ENCODE measurements around the gene ITGA2.
"Not testable (repeated sequence)": the region's sequence is repeated elsewhere in the genome, so short reads cannot be mapped to it uniquely, and the experiment has no call there.

ITGA2 gene

DNA sequence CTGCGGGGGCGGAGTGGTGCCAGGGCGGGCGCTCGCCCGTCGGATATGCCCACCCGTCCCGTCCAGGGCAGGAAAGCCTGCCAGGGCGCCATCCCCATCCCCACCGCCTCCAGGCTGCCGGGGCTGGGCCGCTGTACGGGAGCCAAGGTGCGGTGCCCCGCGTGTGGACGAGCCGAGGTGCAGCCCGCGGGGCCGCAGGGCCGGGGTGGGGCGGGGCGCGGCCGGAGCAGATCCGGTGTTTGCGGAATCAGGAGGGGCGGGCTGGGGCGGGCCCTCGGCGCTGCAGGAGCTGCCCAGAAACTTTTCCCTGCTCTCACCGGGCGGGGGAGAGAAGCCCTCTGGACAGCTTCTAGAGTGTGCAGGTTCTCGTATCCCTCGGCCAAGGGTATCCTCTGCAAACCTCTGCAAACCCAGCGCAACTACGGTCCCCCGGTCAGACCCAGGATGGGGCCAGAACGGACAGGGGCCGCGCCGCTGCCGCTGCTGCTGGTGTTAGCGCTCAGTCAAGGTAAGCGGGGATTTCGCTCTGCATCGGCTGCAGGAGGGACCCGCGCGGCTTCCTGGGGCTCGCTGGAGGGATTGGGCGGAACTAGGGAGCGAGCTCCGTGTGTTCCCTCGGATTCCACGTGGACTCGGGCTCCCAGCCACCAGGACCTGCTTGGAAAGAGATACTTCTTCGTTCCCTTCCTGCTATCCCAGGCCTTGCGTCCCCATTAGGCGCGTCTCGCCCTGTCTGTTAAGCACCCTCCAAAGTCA is at the start of gene ITGA2:
ITGA2 (plus strand) TSS at position 328 of the 756 bp plus-strand sequence; CDS start at position 445, 117 bp downstream.
- ATAC-seq = peak in 1 of 2 donors; percentile 19

DNA sequence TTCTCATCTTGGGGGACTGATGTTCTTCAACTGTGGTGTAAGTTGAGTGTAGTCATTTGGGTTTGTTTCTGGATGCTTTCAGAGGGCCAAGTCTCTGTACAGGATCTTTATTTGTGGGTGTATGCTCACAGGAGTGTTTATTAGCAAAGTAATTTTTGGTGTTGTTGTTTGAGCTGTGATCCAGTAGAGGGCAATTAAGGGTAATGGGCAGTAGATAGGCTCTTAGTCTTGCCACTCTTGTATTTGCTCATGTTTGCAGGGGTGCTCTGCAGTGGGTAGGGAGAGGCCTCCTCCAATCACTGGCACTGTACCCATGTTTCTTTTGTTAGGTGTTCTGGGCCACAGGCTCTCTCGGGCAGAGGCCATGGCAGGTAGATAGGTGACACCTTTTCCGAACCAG is 45.9 kb upstream of the ITGA2 start:
- peak in 1 of 2 donors; percentile 13 for ATAC-seq

DNA sequence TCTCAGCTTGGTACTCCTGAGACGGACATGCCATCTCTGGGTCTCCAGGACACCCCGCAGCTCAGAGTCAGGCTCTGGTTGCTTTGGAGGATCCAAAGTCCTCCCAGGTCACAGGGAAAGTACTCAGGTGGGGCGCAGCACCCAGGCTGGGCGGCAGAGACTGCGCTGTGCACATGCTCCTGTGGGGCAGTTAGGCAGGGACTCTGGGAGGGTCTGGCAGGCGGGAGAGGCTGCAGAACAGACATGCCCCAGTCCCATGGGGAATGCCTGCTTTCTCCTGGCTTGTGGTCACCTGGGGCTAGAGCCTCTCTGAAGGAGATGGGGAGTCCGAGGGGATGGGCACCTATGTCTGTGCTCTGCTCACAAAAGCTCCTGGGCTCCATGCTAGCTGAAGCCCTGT is 45.3 kb upstream of the ITGA2 start:
- ATAC-seq = no peak

DNA sequence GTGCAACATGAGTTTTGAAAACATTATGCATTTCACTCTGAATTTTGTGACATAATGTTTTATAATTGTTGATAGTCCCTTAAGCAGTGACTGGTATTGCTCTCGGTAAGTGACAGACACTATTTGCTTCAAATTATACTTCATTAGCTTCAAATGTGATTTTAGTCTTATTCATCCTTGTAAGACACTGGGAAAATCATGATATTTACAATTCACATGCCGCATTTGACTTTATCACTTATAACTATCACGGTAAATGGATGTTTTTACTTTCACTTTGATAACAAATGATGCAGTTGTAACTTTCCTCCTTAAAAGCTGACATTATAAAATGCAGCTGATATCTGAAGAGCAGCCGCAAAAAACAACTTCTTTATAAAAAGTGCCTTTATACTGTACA is 44.1 kb upstream of the ITGA2 start:
- no peak for ATAC-seq

DNA sequence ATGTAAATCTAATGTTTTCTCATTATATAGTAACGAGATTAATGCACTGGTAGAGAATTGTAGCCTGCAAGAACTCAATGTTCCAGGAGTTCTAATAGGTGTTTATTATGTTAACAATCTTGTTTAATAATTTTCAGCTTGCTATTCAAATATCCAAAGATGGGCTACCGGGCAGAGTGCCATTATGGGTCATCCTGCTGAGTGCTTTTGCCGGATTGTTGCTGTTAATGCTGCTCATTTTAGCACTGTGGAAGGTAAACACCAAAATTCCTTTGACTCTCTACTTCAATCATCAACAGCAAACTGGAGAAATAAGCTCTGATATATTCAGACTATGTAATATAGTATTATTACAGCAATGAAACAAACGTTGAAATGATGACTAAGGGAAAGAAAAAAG is 41.9 kb upstream of the ITGA2 start:
- ATAC-seq = no peak

DNA sequence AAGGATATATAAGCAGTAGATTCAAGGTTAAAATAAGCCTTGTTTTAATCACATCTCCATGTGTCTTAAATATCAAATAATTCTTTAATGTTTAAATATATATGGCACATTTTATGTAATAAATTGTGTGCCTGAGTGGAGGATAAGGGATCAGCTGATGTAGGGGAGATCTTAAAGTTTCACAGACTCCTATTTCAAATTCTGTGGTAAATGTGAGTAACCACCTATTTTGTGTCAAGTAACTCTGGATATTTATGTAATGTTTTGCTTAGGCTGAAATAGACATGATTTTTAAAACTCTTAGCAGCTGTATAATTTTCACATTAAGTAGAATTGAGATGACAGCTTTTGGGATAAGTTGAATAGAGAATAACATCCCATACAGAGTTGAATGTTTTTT is 41.3 kb upstream of the ITGA2 start:
- no peak for ATAC-seq

DNA sequence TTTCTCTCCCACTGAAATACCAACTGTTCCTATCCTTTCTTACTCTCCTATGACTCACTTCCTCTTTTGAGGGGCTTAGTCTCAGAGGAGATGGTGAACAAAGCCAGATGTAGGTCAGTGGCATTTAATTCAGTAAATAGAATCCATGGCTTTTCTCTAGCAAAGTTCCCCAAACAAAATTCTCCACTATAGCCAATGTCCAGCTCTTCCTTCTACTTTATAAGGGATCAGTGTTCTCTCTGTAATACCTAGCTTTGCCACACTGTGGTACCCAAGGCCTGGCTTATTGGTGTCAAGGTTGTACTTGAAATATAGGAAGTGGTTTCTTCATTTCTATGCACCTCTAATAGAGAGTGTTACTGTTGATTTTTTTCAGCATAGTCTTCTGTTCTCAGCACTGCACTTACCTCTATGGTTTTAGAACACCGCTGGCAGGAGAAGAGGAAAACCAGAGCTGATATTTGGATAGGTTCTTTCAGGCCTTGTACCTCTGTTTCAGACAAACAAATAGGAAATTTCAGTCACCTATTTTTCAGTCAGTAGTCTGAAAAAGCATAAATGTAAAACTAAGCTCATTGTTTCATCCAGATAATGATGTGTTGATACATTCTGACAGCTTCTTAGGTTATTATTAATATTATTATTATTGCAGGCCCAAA is 40.6 kb upstream of the ITGA2 start:
- peak; percentile 87 to 91 for ATAC-seq

DNA sequence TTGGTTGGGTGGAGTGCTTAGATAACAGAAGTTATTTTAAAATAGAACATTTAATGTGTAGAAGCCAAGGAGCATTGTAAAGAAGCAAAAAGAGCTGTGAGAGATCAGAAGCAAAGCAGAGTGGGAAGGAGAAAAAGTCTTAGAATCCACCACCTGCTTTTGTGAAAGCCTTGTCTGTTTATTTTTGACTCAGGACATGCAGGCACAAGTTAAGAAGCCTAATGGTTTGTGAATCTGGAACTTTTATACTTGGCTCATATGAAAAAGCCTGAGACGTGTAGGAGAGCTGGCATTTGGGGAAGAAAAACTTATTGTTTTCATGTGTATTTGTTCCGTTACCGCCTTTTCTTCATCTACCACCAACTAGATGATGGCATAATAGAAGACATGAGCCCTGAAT is 38.5 kb upstream of the ITGA2 start:
- no peak for ATAC-seq

DNA sequence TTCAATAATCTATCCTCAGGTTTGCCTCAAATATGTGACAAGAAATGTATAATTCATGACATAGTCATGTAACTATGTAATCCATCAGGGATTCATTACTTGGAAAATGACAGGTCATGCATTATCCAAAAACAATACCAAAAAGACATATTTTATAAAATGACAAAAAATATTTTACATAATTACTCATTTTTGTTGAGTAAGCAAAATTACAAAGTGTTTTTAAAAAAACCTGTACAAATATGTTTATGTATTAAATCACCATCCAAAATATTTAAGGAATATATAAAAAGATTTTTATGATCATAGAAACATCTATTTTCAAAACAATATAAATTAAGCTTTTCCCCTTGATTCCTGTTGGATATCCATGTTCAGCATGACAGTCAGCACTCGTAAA is 36.7 kb upstream of the ITGA2 start:
- no peak for ATAC-seq

DNA sequence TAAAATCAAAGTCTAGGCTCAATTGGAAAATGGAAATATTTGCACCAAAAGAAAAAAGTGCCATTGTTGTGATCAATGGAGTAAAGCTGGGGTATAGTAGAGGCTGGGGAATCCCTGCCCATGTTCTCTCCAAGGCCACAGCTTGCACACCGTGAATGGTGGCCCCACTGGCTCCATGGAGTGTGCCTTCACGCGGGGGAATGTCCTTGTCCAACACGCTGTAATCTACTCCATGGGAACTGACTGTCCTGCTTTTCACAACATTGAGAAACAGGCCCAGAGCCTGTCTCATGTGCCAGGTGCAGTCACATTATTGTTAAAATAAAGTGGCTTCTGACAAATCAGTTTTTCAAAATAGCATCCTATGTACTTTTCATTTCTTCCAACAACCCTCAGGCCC is 33.1 kb upstream of the ITGA2 start:
- no peak for ATAC-seq

DNA sequence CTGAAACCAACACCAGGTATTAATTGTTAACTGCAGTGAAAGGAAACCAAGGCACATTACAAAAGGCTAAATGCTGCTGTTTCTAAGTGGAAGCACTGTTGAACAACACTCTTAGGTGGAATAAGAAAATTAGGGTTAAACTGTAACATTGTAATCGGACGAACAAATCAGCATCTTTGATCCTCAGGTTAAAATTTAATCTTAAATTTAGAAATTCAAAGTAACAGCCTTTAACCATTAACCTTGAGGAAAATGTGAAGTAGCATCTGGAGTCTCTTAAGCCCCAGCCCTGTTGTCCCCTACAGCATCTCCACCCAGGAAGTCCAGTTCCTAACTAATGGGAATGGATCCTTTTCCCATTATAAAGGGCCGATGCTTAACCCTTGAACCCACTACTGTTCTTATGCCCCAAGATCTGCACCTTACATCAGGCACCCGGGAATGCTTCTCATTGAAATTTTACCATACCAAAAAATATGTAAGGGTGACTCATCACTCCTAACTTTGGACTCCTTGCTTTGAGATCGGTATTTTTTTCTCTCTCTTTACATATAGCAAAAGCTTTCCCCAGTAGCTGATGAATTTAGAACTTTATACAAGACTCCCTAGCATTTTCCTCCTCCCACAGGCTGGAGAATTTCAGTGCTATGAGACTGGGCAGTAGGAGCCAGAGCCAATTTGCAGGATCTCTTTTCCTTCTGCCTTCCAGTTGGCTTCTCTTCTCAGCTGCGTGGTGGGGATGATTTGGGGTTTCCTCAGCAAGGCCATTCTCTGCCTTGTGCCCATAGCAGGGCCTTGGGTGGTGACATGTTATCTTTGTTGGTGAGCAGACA is 32.0 kb upstream of the ITGA2 start:
- no peak for ATAC-seq

DNA sequence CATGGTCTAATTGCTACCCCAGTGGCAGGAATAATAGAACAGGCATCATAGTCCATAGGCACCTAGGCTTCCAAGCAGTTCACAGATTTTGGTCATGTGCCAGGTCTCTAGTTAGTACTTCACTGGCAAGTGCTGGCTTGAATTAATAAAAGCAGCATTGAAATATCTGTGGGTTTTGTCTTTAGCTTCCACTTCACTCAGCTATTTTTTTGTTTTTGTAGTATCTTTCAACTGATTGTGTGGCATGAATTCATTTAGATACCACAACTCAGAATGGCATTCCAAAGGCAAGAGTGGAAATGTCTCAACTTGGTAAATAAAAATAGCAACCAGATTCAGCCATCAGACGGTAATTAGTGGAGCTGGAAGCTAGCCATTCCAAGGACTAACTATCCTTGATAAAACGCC is 27.9 kb upstream of the ITGA2 start:
- no peak for ATAC-seq

DNA sequence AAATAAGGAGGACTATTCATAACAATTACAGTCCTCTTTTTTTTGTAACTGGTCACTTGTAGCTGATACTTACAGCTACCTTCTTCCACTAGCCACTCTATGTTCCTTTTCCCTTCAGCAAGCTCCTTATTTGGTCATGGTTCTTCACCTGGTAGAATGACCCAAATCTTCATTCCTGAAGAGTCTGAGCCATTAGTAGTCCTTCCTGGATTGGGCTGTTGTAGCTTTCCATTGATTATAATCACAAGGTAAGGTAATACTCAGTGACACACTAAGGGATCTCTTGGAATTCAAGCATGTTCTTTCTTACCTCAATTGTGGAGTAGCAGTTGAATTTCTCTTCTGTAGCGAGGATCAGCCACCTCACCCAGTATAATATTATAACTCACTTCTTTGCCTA is 25.5 kb upstream of the ITGA2 start:
- no peak for ATAC-seq

DNA sequence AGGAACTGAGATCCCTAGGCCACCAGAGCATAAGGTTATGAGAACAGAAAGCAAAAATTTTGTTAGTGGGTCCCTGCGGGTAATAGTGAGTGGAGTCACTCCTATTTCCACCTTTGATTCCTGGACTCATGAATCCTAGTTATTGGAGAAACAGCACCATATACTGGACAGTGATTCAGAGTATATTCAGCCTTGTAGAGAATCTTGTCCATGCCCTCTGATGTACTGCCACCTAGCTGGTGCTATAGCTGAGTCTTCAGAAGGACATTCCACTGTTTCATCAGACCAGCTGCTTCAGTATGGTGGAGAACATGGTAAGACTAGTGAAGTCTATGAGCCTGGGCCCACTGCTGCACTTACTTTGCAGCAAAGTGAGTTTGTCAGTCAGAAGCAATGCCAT is 25.0 kb upstream of the ITGA2 start:
- no peak for ATAC-seq

DNA sequence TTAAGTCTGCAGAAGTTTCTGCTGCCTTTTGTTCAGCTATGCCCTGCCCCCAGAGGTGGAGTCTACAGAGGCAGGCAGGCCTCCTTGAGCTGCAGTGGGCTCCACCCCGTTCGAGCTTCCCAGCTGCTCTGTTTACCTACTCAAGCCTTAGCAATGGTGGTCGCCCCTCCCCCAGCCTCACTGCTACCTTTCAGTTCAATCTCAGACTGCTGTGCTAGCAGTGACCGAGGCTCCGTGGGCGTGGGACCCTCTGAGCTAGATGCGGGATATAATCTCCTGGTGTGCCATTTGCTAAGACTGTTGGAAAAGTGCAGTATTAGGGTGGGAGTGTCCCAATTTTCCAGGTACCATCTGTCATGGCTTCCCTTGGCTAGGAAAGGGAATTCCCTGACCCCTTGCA is 13.0 kb upstream of the ITGA2 start:
- not testable (repeated sequence) for ATAC-seq

DNA sequence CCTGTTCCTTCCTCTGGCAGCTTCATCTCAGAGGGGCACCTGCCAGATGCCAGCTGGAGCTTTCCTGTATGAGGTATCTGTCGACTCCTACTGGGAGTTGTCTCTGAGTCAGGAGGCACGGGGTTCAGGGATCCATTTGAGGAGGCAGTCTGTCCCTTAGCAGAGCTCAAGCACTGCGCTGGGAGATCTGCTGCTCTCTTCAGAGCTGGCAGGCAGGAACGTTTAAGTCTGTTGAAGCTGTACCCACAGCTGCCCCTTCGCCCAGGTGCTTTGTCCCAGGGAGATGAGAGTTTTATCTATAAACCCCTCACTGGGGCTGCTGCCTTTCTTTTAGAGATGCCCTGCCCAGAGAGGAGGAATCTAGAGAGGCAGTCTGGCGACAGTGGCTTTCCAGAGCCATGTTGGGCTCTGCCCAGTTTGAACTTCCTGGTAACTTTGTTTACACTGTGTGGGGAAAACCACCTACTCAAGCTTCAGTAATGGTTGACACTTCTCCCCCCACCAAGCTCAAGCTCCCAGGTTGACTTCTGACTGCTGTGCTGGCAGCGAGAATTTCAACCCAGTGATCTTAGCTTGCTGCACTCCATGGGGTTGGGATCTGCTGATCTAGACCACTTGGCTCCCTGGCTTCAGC is 11.8 kb upstream of the ITGA2 start:
- ATAC-seq = no peak

DNA sequence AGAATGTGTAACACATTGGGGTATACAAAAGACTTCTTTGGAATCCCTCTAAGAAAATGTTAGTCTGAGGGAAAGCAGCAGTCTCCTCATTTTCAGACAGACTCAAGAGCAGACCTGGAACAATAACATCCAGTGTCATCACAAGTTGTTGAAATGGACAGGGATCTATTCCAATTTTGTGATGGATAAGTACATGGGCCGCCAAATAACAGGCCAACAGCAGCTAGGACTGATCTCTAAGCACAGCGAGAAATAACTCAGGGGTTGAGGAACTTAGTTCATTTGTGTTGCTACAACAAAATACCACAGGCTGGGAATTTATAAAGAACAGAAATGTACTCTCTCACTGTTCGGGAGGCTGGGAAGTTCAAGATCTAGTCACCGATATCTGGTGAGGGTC is 7.6 kb upstream of the ITGA2 start:
- no peak for ATAC-seq

DNA sequence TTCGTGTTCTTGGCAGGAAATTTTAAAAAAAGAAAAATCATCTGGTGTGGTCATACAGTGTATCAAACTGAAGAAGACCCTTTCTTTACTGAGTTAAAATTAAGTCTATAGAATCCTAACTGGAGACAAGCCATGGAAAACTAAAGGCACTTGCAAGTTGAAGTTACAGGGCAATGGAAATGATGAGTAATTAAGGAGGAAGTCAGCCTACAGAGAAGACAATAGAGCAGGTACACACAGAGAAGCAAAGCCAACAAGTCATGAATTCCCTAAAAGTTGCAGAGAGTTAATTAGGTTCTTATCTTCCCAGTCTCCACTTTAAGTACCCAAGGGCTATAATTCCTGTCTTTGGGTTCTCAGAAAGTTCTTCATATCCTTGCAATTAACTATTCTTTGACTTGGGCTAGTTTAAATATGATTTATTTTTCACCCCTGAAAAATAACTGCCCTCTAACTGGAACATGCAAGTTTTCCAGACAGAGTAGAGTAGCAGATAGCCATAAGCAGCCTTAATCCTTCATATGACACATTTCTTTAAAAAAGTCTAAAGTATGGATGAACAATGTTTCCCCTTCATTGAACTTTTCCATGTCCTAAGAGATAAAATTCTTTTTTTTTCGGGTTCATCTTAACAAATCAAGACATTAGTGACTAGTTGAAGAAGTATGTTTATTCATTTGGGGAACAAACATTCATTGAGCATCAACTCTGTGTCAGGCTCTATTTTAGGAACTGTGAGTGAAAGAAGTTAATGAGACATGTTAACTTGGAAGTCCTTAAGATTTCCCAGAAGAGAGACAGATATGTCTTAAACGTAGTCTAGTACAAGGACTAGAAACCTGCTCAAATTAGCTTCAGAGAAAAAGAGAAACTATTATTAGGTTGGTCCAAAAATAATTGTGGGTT is 5.2 kb upstream of the ITGA2 start:
- no peak for ATAC-seq

DNA sequence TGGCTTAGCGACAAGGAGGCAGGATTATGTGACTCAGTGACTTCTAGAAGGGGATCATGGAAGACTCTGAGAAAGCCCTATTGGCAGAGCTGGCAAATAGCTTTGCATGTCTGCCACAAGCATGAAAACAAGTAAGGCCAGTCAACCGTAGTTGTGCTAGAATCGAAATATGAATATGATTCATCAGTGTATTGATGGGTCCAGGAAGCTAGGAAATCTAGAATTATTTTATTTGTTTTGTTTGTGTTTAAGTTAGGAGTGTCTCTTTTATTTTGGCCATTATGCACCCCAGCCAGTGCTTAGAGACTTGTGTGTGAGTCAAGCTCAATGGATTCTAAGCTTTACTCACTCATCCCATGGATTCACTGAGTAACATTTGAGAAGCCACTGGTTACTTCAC is 3.8 kb upstream of the ITGA2 start:
- no peak for ATAC-seq

DNA sequence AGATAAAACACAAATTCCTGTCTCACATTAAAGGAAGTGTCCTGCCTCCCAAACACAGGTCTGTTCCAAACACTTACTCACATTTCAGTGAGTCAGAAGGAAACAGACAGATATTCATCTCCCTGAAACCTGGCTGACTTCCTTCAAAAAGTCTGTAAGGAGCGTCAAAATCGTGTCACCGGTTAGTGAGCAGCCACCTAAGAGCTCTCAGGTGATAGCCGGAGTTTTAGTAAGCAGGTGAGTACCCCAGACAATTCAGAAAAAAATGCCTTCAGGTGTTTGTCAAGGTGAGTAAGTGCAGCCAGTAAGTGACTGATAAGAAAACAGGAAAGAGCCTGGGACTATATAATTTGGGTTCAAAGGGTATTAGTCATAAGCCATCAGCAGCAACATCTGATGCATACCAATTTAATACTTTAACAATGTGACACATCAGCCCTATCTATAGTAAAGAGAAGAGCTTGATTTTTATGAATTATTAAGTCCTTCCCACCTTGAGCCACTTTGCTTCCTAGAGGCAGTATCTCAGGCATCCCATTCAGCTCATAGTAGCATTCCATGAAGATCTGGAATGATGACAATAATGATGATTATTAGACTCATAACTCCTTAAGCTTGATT is 1.3 kb upstream of the ITGA2 start:
- ATAC-seq = peak; percentile 74 to 79

DNA sequence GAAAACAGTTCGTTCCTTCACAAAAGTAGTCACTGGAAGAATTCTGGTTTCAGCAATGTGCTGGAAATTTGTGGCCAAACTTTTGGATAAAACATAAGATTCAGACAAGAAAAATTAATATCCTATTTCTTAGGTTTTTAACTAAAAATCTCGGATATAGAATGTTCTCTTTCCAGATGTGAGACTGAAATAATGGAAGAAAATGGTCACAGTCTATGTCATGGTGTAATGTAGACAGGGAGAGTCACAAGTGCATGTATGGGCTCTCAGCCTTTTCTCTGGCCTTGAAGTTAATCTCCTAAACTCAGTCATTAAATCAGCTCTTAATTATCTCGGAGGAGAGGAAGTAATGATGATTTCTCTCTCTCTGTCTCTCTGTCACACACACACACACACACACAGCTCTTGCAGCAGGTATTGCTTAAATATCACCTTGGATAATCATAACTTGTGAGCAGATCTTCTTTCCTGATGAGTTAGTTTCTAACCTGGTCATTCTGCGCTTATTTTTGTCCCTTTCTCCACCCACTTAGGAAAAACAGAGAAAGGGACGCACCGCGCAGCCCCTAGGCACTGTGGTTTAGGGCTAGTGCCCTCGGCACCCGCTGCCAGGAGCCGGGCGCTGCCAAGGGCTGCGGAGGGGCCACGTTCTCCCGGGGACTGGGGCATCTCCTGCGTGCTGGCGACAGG is 672 bp upstream of the ITGA2 start:
- no peak for ATAC-seq

Data from activated CD4-positive, CD25-positive, alpha-beta regulatory T cell treated with anti-CD3 and anti-CD28 coated beads, Interleukin-2, amount 50 U/mL, for 24 hours (primary cell).